ENCODE results near the gene NUBP2. TPM values are rescaled to one million over a fixed set of nuclear protein-coding genes. Genes with fewer than 3 reads are reported as not detected.

NUBP2 gene
- total RNA-seq, 2 donors from 2014 or later, result 64.6 to 68.5 TPM

GRCh38 chr16:1770328-1771187 lies 12.2 kb upstream of the NUBP2 start:
- Histone ChIP-seq H3K36me3 (peaks cover 24% of the 10 kb centered on the region), H3K9me3 (no peaks in the 10 kb centered on the region), H3K4me1 (ENCODE audit: control insufficient read depth in 1 of 2, low read depth in 2 of 2) (peaks cover 15 to 41% of the 10 kb centered on the region in 2 donors), H3K27me3 (replicated peaks; ENCODE audit: insufficient read depth) (no peaks in the 10 kb centered on the region), H3K4me3 (peak overlapping the region; percentile 95), H3K27ac (peak overlapping the region; percentile 84 to 92)
- TF ChIP-seq, protein P1, sequence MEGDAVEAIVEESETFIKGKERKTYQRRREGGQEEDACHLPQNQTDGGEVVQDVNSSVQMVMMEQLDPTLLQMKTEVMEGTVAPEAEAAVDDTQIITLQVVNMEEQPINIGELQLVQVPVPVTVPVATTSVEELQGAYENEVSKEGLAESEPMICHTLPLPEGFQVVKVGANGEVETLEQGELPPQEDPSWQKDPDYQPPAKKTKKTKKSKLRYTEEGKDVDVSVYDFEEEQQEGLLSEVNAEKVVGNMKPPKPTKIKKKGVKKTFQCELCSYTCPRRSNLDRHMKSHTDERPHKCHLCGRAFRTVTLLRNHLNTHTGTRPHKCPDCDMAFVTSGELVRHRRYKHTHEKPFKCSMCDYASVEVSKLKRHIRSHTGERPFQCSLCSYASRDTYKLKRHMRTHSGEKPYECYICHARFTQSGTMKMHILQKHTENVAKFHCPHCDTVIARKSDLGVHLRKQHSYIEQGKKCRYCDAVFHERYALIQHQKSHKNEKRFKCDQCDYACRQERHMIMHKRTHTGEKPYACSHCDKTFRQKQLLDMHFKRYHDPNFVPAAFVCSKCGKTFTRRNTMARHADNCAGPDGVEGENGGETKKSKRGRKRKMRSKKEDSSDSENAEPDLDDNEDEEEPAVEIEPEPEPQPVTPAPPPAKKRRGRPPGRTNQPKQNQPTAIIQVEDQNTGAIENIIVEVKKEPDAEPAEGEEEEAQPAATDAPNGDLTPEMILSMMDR (IDR thresholded peaks at IDR 0.05), result no peak
- no peak for DNase-seq (ENCODE audit: low spot score)
- ATAC-seq (ENCODE audit: insufficient number of reproducible peaks, low FRiP score, low read depth), result peak; percentile 6

- ATAC-seq (ENCODE audit: insufficient number of reproducible peaks, low FRiP score, low read depth), result no peak
- no peaks in the 10 kb centered on the region for H3K9me3 ChIP-seq
- peak within 1 kb of the TSS; percentile 84 to 92 for H3K27ac ChIP-seq
- H3K36me3 ChIP-seq, result peaks cover 22% of the 10 kb centered on the region
- DNase-seq (ENCODE audit: low spot score), result no peak
- TF ChIP-seq, protein P1 (IDR thresholded peaks at IDR 0.05), result no peak
- H3K4me3 ChIP-seq, result peak within 1 kb of the TSS; percentile 95
- H3K4me1 ChIP-seq (ENCODE audit: control insufficient read depth in 1 of 2, low read depth in 2 of 2), result peaks cover 15 to 41% of the 10 kb centered on the region in 2 donors
- H3K27me3 ChIP-seq (replicated peaks; ENCODE audit: insufficient read depth), result no peaks in the 10 kb centered on the region
These were observed 11.4 kb upstream of the NUBP2 start, which contains the start of gene NME3 for GRCh38 chr16:1771188-1771863. Gene NME3, minus strand, starts transcription at chr16:1771543. Its CDS starts 9 bp downstream, at chr16:1771534.

DNA sequence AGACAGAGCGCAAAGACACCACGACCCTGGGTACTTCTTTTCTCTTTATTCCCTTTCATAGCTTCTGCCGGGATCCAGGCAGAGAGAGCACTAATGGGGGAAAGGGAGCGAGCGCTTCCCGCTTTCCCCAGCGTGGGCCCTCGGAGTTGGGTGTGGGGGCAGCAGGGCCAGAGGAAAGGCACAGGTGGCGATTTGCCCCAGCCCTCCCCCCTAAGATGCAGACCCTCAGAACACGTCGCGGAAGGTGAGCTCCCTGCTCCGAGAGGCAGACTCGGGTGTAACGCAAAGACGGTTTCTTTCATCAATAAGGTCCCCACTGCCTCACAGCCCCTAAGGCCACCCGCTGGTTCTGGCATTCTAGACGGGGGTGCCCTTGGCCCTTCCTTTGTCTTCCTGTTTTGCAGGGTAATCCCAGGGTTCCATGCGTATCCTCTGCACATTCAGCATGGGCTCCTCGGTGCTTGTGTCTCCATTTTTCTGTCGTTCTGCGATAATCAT lies 10.8 kb upstream of the NUBP2 start:
- H3K4me3 ChIP-seq, result peak overlapping the region; percentile 95
- DNase-seq (ENCODE audit: low spot score) (no peak), ATAC-seq (ENCODE audit: insufficient number of reproducible peaks, low FRiP score, low read depth) (no peak)
- TF ChIP-seq, protein P1 (IDR thresholded peaks at IDR 0.05), result no peak
- peak overlapping the region; percentile 84 to 92 for H3K27ac ChIP-seq
- no peaks in the 10 kb centered on the region for H3K9me3 ChIP-seq
- H3K36me3 ChIP-seq, result peaks cover 28% of the 10 kb centered on the region
- peaks cover 15 to 41% of the 10 kb centered on the region in 2 donors for H3K4me1 ChIP-seq (ENCODE audit: control insufficient read depth in 1 of 2, low read depth in 2 of 2)
- H3K27me3 ChIP-seq (replicated peaks; ENCODE audit: insufficient read depth), result no peaks in the 10 kb centered on the region

DNA sequence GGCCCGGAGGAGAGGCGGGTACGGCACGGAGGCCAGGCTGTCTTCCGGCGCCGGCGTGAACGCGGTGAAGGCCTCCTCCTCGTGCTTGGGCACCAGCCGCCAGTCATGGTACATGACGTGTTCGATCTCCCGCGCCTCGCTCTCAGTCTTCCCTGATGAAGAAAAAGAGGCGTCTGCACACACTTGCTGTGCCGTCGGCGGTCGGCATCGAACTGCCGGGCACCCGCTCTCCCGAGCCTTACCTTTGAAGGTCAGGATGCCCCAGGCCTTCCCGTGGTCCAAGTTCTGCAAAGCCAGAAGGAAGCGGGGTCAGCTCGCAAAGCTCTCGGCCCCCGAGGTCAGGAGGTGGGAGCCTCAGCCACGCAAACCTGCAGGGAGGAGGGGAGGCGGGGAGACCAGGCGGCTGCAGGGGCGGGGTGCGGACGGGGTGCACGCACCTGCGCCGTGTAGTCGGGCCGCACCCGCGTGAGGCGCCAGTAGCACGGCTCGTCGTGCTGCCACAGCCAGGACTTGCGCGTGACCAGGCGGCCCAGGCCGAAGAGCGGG lies 10.3 kb upstream of the NUBP2 start, which contains the start of gene EME2:
TSS of gene EME2 (plus strand) at position 449 of the 546 bp plus-strand sequence. CDS start 418 bp downstream, outside the sequence.
- TF ChIP-seq, protein P1 (IDR thresholded peaks at IDR 0.05), result no peak
- H3K9me3 ChIP-seq, result no peaks in the 10 kb centered on the region
- peak within 1 kb of the TSS; percentile 84 to 92 for H3K27ac ChIP-seq
- H3K4me3 ChIP-seq, result peak within 1 kb of the TSS; percentile 95
- DNase-seq (ENCODE audit: low spot score), result no peak
- ATAC-seq (ENCODE audit: insufficient number of reproducible peaks, low FRiP score, low read depth), result no peak
- peaks cover 30% of the 10 kb centered on the region for H3K36me3 ChIP-seq
- peaks cover 15 to 41% of the 10 kb centered on the region in 2 donors for H3K4me1 ChIP-seq (ENCODE audit: control insufficient read depth in 1 of 2, low read depth in 2 of 2)
- H3K27me3 ChIP-seq (replicated peaks; ENCODE audit: insufficient read depth), result no peaks in the 10 kb centered on the region

All from thoracic aorta (tissue), 2 donors.